ENCODE results near the gene FOXK1.

The FOXK1 gene

DNA sequence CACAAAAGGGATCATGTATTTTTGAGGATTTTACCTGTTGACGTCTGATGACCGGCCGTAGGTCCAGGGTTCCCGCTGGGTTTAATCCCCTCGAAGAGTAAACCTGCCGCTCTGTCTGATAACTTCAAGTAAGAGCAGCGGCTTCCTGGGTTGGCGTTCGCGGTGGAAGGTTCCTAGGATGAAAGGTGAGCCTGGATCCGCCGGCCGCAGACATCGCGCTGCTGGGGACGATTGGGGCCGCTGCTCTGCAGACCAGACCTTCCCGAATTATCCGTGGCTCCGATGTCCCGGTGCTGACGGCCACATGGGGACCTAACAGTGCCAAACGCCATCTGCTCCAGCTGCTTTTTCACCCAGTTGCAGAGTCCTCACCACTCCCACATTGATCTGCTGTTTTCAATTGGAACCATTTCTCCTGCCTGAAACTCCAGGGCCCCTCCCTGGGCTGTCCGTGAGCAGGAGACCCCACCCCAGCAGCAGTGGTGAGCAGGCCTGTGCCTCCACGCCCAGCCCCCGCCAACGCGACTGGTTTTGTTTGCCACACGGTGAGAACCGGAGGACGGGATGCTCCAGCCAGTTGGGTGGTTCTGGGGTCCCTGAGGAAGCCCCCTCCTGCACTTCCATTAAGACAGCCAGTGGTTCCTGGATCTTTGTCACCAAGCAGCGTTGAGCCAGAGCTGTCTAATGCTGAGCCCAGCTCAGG is 81.1 kb downstream of the FOXK1 start:
- TF ChIP-seq, protein P1, sequence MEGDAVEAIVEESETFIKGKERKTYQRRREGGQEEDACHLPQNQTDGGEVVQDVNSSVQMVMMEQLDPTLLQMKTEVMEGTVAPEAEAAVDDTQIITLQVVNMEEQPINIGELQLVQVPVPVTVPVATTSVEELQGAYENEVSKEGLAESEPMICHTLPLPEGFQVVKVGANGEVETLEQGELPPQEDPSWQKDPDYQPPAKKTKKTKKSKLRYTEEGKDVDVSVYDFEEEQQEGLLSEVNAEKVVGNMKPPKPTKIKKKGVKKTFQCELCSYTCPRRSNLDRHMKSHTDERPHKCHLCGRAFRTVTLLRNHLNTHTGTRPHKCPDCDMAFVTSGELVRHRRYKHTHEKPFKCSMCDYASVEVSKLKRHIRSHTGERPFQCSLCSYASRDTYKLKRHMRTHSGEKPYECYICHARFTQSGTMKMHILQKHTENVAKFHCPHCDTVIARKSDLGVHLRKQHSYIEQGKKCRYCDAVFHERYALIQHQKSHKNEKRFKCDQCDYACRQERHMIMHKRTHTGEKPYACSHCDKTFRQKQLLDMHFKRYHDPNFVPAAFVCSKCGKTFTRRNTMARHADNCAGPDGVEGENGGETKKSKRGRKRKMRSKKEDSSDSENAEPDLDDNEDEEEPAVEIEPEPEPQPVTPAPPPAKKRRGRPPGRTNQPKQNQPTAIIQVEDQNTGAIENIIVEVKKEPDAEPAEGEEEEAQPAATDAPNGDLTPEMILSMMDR (IDR thresholded peaks at IDR 0.05): no peak

DNA sequence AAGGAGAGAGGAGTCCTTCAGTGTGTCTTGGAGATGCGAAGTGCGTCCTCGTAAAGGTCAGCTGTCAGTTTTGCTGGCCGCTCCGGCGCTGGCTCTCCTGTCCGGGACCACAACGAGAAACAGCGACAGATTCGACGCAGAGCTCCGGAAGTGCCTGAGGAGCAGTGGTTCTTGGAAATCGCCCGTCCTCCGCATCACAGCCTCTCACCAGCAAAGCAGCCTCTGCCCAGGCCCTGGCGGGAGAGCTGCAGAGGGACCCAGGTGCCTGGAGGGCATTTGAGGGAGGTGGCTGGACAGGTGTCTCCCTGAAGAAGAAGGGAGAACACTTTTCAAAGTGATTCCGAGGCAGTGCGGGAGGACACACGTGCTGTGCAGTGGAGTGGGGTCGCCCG is 81.7 kb downstream of the FOXK1 start:
- TF ChIP-seq, protein P1 (IDR thresholded peaks at IDR 0.05): no peak

DNA sequence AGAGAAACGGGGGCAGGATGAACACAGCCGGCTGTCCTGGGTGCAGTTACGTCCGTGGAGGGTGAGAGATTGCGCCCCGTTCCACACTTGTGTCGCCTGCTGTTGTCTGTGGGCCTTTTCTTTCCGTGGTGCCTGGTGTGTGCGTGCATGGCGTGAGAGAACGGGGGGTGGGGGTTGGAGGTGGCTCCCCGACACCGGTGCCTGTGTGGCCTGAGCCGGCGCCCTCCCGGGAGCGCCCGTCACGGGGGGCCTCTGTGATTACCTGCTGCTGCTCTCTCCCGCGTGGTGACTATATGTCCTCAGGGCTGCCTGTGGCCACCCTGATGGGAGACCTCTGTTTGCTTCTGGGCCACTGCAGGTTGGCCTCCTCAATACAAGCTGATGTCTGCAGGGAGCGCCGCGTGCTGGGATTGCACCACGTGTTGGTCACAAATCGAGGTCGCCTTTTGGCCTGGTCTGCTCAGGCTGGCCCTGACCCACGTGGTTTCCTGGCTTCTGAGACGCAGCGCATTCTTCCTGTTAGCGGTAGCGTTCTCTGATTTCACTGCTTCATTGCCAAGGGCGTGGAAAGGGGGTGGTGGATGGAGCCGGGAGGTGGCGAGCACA is 82.4 kb downstream of the FOXK1 start:
- TF ChIP-seq, protein P1 (IDR thresholded peaks at IDR 0.05): no peak

DNA sequence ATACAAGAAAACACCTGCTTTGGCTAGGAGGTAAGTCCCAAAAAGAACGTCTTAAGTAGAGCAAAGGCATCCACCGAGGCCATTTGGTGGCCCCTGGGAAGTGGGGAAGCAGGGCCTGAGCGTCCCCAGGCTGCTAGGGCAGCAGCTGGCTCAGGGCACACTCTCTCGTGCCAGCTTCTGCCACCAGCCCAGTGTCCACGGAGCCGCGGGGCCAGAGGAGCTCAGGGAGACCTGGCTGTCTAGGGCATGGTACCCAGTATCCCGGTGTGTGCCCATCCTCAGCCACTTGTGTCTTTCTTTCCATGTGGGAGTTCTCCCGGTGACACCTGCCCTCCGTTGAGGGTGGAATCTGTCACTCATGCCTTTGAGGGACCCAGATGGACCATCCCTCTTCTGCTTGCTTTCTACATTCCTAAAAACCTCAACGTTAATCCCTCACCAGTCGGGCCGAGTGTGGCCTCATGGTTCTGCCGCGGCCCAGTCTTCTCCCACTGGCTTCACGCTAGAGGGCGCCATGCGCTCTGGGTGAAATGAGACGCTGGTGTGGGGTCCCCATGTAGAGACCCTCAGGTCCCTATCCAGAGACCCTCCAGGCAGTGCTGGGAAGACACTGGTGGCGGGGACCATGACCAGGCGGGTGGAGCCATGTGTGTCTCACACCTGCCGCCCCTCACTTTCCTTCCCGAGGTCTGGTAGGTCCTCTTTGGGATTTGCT is 83.8 kb downstream of the FOXK1 start:
- TF ChIP-seq, protein P1 (IDR thresholded peaks at IDR 0.05): no peak; the same call in 1 of the 2 replicates

DNA sequence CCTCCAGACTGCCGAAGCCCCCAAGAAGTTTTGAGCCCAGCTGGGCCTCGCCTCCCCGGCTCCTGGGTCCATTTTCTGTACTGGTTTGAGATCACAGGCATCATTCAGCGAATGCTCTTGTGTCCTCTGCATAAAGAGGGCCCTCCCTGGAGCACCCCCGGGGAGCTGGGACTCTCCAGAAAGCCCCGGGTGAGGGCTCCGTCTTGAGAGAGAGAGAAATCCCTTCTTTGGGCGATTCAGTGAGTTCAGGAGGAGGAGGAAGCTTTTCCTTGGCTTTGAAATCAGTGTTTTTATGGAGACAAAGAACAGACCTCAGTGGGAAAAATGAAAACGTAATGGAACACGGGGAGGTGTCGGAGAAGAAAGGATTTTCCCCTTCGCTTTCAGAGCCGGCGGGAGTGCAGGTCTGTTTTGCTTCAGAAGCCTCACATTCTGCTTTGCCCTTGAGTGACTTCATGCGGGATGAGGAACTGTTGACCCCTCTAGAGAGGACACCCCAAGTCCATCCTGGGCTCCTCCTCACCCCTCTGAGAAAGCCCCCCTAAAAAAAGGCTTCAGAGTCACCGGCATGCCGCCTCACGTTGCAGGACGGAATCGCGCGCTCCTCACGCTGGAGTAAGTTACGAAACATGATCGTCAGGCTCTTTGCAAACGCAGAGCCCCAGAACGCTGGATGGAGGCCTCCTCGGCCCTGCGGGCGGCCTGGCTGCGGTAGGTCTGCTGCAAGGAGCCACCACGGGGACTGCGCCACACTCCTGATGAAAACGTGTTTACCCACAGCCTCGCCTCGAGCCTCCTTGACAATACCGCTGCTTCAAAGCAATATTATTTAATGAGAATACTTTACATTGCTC is 84.8 kb downstream of the FOXK1 start:
- TF ChIP-seq, protein P1 (IDR thresholded peaks at IDR 0.05): no peak

DNA sequence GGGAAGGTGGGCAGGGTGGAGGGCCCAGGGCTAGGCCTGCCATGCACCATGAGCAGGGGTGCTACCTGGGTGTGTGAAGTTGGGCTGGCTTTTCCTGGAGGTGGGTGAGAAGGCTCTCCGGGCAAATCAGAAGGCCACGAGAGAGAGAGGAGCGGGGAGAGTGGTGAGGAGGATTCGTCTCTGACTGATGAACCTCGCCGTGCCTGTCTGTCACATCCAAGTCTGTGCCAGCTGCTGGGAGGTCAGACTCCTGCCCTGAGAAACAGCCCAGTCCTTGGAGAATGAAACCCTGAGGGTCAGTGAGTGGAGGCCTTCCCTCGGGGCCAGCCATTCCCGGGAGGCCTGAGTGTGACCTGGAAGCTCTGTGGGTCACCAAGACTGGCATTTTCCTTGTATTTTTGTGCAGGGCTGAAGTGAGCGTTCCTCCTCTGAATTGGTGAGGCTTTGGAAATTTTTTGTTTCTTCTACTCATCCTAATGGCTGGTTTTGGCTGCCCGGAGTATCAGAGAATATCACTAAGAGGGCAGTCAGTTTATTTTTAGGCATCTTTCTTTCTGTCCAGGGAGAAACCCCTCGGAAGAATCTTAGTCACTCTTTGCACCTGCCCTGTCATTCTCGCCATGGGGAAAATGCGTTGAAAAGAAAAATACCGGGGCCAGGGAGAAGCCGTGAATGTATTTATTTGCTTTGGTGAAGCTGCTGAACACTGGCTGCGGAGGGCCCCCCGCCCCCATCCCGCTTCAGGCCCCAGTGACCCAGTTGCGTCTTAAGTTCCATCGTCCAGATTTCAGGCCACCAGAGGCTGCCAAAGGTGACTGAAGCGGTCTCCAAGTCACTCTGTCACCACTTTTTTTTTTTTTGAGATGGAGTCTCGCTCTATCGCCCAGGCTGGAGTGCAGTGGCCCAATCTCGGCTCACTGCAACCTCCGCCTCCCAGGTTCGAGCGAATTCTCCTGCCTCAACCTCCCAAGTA is 86.8 kb downstream of the FOXK1 start:
- TF ChIP-seq, protein P1 (IDR thresholded peaks at IDR 0.05): no peak

Measured in LNCAP (cell line).